DMS153 (cell line): ENCODE results near the gene SLCO2B1.

ENCODE experiments used
- DNase-seq: peaks from one replicate; lab custom pipeline; 2025; lab: John Stamatoyannopoulos, UW

SLCO2B1 gene

GRCh38 chr11:75161506-75162095 lies 10.7 kb downstream of the SLCO2B1 start:
- DNase-seq, result no peak

GRCh38 chr11:75162954-75163353 lies 12.0 kb downstream of the SLCO2B1 start:
- DNase-seq, result no peak

- no peak for DNase-seq
These were observed 13.3 kb downstream of the SLCO2B1 start for GRCh38 chr11:75163921-75164849.

GRCh38 chr11:75165721-75166120 lies 14.8 kb downstream of the SLCO2B1 start:
- DNase-seq, result no peak

- DNase-seq, result no peak
These were observed 15.9 kb downstream of the SLCO2B1 start for GRCh38 chr11:75166791-75167190.

- no peak for DNase-seq
These were observed 16.7 kb downstream of the SLCO2B1 start for GRCh38 chr11:75167617-75168016.

- DNase-seq, result no peak
These were observed 18.4 kb downstream of the SLCO2B1 start for GRCh38 chr11:75169101-75169885.

GRCh38 chr11:75170516-75171201 lies 19.8 kb downstream of the SLCO2B1 start:
- no peak for DNase-seq

- DNase-seq, result no peak
These were observed 22.4 kb downstream of the SLCO2B1 start for GRCh38 chr11:75173336-75173735.

GRCh38 chr11:75174781-75175370 lies 24.0 kb downstream of the SLCO2B1 start:
- DNase-seq, result no peak

GRCh38 chr11:75182664-75183063 lies 31.8 kb downstream of the SLCO2B1 start:
- no peak for DNase-seq

- DNase-seq, result no peak
These were observed 33.1 kb downstream of the SLCO2B1 start for GRCh38 chr11:75184051-75184450.

GRCh38 chr11:75184757-75185425 lies 34.0 kb downstream of the SLCO2B1 start:
- DNase-seq, result no peak

GRCh38 chr11:75185866-75186265 lies 35.0 kb downstream of the SLCO2B1 start:
- no peak for DNase-seq

GRCh38 chr11:75186999-75187398 lies 36.1 kb downstream of the SLCO2B1 start:
- no peak for DNase-seq

GRCh38 chr11:75188671-75189070 lies 37.8 kb downstream of the SLCO2B1 start:
- DNase-seq, result no peak

GRCh38 chr11:75189108-75189507 lies 38.2 kb downstream of the SLCO2B1 start:
- no peak for DNase-seq

GRCh38 chr11:75189911-75190310 lies 39.0 kb downstream of the SLCO2B1 start:
- DNase-seq, result no peak

- no peak for DNase-seq
These were observed 39.9 kb downstream of the SLCO2B1 start for GRCh38 chr11:75190652-75191329.

- DNase-seq, result no peak
These were observed 40.4 kb downstream of the SLCO2B1 start for GRCh38 chr11:75191330-75191717.

GRCh38 chr11:75193271-75193670 lies 42.4 kb downstream of the SLCO2B1 start:
- DNase-seq, result no peak
